GM19035 (cell line): ENCODE results near the gene IPCEF1.
A peak's percentile ranks its signal among the peaks of the same experiment; 100 is the strongest.
"Not testable (repeated sequence)": the region's sequence is repeated elsewhere in the genome, so short reads cannot be mapped to it uniquely, and the experiment has no call there.

Experiments used
- ATAC-seq: cut with Tn5 transposase; IDR thresholded peaks from one replicate; pipeline ENCODE4 v1.9.1; 2021; ENCODE audit not compliant: unreplicated experiment

Gene IPCEF1

GRCh38 chr6:154251116-154251515 lies 105.5 kb downstream of the IPCEF1 start:
- ATAC-seq = no peak

- ATAC-seq = peak; percentile 73
Measured at GRCh38 chr6:154249499-154250298, 106.9 kb downstream of the IPCEF1 start.

- peak; percentile 47 for ATAC-seq
Measured at GRCh38 chr6:154247119-154247861, 109.3 kb downstream of the IPCEF1 start.

- no peak for ATAC-seq
Measured at GRCh38 chr6:154246723-154247118, 109.9 kb downstream of the IPCEF1 start.

GRCh38 chr6:154245506-154245905 lies 111.1 kb downstream of the IPCEF1 start:
- ATAC-seq = no peak

- no peak for ATAC-seq
Measured at GRCh38 chr6:154243793-154244750, 112.5 kb downstream of the IPCEF1 start.

GRCh38 chr6:154242617-154243357 lies 113.8 kb downstream of the IPCEF1 start:
- ATAC-seq = no peak

- no peak for ATAC-seq
Measured at GRCh38 chr6:154241581-154241980, 115.0 kb downstream of the IPCEF1 start.

GRCh38 chr6:154241061-154241460 lies 115.5 kb downstream of the IPCEF1 start:
- ATAC-seq = not testable (repeated sequence)

- no peak for ATAC-seq
Measured at GRCh38 chr6:154239392-154239791, 117.2 kb downstream of the IPCEF1 start.

- no peak for ATAC-seq
Measured at GRCh38 chr6:154238831-154239230, 117.8 kb downstream of the IPCEF1 start.

- no peak for ATAC-seq
Measured at GRCh38 chr6:154236646-154237301, 119.8 kb downstream of the IPCEF1 start.

- ATAC-seq = peak; percentile 46
Measured at GRCh38 chr6:154234019-154234772, 122.4 kb downstream of the IPCEF1 start.

- ATAC-seq = no peak
Measured at GRCh38 chr6:154233383-154233782, 123.2 kb downstream of the IPCEF1 start.

GRCh38 chr6:154232013-154232910 lies 124.3 kb downstream of the IPCEF1 start:
- ATAC-seq = no peak

GRCh38 chr6:154230910-154231595 lies 125.5 kb downstream of the IPCEF1 start:
- no peak for ATAC-seq

- ATAC-seq = no peak
Measured at GRCh38 chr6:154230393-154230792, 126.2 kb downstream of the IPCEF1 start.

GRCh38 chr6:154229786-154230185 lies 126.8 kb downstream of the IPCEF1 start:
- peak; percentile 81 for ATAC-seq
